HG02981 (cell line): Measurements from ENCODE around the gene ABCC6.
"Not testable (repeated sequence)": the region's sequence is repeated elsewhere in the genome, so short reads cannot be mapped to it uniquely, and the experiment has no call there.

ENCODE experiments used
- ATAC-seq: cut with Tn5 transposase; IDR thresholded peaks from one replicate; pipeline ENCODE4 v1.9.1; 2021; ENCODE audit warnings: mild to moderate bottlenecking, moderate library complexity; ENCODE audit not compliant: unreplicated experiment

Gene ABCC6

DNA sequence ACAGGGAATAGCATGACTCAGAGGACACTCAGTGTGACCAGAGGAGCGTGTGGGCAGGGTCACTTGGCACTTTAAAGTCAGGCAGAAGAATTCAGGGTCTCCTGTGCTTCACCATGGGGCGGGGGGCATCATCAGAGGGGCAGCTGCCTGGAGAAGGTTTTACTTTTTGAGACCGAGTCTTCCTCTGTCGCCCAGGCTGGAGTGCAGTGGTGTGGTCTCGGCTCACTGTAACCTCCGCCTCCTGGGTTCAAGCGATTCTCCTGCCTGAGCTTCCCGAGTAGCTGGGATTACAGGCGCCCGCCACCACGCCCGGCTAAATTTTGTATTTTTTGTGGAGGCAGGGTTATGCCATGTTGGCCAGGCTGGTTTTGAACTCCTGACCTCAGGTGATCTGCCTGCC is 32.3 kb downstream of the ABCC6 start:
- not testable (repeated sequence) for ATAC-seq

DNA sequence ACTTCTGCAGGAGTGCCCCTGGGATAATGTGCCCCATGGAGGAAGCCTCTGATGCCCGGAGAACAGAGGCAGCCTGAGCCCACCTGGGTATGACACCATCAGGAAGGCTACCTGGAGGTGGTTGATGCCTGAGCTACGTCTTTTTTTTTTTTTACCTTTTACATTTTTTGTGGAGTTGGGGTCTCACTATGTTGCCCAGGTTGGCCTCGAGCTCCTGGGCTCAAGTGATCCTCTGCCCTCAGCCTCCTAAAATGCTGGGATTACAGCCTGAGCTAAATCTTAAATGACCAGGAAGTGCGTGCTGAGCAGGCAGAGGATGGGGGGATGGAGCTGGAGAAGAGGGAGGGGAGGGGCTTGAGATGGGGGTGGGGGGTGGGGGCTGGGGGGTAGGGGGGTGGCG is 32.7 kb downstream of the ABCC6 start:
- ATAC-seq, result no peak

DNA sequence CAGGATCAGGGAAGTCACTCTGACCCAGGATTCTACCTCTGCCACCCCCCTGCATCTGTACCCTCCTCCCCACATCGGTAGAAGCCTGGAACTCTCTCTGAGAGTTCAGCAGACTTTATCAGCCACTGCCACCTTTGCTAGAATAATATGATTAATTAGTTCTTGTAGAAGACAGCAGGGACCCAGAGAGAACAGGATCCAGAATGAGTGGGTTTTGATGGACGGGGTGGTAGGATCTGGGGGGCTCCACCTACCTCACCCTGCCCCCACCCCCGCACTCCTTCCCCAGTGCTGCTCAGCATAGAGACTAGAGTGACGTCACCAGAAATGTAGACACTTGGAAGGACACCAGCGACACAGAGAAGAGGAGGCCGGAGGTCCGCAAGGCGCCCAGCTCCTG is 33.5 kb downstream of the ABCC6 start:
- ATAC-seq, result no peak

DNA sequence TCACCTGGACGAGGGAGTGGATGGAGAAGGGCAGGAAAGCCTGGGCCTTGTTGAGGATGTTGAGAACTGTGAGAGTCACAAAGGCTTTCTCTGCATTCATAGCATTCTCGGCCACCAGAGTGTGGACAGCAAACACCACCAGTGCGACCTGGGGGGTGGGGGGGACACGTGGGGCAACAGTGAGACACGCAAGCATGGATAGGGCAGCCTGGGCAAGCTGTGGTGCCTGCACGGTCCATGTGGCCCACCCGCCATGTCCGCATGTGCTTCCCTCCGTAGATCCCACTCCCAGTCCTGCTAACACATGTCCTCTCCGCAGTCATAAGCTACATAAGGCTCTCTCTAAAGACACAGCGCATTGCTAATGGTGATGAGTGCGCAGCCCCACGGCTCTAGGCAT is 34.5 kb downstream of the ABCC6 start:
- no peak for ATAC-seq

DNA sequence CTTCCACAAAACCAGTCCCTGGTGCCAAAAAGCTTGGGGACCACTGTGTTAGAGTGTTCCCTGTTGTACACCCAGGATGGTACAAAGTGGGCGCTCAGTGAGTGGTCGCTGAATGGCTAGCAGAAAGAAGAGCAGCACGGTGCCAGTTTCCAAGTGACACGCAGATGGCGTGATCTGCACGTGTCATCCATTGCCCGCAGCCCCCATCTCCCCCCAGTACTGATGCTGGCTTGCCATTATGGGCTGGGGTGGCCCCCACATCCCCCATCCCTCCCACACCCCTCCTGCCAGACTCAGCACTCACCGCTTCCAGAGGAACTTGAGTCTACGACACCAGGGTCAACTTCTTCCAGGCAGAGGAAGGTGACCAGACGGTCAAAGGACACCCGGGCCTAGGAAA is 36.5 kb downstream of the ABCC6 start:
- ATAC-seq, result no peak

DNA sequence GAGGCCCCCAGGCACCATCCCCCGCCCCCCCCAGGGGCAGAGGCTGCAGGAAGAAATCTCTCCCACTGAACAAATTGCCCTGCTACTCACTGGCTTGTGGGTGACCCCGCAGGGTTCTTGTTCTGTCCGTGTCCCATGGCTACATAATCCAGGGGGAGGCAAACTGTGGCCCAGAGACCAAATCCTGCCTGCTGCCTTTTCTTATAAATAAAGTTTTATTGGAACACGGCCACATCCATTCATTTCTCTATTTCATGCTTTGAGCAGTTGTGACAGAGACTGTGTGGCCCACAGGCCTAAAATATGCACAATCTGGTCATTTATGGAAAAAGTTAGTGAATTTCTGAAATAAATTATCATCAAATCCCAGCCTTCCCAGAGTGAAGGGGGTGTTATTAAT is 38.2 kb downstream of the ABCC6 start:
- ATAC-seq, result no peak

DNA sequence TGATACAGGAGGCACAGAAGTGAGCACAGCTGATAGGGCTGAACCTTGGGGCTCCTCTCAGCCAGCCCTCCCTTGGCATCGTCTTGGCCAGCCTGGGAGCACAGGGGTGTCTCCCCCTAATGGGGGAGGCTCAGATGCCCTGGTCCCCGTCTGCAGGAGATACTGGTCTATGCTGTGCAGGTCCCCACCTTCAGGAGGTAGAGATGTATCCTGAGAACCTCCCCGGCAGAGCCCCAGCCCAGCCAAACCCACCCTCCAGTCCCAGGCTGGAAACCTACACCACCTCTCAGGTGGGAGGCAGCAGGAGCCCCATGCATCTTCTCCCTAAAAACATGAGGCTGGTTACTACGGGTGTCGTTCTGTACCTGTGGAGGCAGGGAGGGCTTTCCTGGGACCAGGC is 38.7 kb downstream of the ABCC6 start:
- ATAC-seq, result no peak

DNA sequence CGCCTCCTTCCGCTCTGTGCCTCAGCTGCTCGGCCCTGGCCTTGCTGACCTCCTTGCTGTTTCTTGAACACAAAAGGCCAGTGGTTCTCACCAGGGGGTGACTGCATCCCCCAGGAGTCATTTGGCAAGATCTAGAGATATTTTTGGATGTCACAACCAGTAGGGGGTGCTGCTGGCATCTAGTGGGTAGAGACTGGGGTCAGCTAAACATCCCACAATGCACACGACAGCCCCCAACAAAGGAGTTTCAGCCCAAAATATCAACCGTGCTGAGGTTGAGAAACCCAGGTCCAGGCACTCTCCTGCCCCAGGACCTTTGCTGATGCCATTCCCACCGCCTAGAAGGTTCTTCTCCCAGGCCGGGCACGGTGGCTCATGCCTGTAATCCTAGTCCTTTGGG is 39.7 kb downstream of the ABCC6 start:
- no peak for ATAC-seq

DNA sequence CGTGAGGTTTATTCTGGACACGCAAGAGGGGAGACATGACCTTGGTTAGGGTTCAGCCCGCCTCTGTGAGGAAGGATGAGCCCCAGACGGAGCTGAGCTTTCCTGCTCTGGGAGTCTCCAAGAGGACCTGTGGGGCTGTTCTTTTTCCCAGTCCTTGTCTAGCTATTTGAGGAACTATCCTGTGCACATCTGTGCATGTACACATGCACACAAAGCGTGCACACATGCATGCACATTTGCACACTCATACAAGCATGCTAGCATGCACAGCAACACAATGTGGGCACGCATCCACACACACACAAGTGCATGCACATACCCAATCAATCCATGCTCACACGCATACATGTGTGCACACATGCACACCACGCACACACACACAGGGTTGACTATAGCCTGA is 40.4 kb downstream of the ABCC6 start:
- ATAC-seq, result no peak

DNA sequence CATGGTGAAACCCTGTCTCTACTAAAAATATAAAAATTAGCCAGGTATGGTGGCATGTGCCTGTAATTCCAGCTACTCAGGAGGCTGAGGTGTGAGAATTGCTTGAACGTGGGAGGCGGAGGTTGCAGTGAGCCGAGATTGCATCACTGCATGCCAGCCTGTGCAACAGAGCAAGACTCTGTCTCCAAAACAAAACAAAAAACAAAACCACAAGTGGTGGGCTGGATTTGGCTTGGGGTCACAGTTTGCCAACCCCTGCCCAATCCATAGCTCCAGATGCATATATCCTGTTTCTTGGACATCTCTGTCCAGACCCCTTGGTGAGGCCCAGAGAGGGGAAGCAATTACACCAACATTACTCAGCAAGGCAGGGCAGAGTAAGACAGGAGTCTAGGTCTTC is 41.5 kb downstream of the ABCC6 start:
- ATAC-seq, result not testable (repeated sequence)

DNA sequence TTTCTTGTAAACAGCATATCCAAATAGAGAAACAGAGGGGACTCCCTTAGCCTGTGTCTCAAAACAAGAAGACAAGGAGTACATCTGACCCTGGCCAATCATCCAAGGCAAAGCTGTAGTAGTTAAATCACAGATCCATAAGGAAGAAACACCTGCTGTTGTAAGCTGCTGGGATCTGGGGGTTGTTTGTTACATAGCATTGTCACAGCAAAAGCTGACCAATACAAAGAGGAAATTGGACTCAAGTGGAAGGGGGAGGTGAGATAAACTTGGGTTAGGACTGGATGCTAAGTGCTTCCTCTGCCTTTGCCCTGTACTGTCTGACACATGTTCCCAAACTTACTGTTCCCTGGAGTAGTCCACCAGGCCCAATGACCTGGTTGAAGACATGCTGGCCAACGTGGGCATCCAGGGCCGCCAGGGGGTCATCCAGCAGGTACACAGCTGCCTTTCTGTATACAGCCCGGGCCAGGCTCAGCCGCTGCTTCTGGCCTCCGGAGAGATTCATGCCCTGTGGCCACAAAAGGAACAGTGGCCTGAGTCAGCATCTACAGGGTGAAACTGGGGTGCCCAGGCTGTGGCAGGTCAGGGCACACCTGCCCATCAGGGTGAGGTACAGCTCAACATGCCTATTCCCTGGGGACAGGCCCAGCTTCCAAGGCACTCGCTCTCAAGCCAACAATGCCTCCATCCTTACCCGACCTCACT is 44.7 kb downstream of the ABCC6 start:
- ATAC-seq, result no peak

DNA sequence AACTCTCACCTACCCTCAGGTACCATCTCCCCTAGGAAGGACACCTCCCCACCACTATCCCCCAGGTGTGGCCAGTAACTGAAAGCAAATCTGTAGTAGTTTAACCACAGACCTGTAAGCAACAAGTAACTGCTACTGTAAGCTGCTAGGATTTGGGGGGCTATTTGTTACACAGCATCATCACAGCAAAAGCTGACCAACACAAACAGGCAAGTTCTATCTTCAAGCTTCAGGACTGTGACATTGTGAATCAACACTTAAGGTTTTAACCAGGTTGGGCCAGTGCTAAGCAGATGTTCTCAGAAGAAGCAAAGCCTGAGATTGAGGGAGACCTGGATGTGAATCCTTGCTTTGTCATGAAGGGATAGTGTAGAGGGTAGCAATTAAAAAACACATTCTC is 47.0 kb downstream of the ABCC6 start:
- no peak for ATAC-seq

DNA sequence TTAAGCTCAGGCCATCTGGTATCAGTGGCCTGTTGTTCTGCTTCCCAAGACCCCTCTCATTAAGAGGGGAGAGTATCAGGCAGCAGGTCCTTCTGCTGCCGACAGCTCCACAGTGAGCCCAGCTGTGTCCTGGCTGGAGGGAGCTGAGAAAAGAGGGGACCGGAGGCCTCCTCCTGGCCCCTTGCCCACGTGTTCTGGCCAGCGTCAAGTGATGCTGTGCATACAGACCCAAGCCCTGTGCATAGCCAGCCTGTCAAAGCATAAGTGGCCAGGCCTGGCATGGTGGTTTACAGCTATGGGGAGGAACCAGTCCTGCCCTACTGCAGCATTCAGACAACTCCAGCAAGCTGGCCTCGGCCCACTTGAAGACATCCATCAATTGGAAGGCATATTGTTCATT is 48.0 kb downstream of the ABCC6 start:
- no peak for ATAC-seq

DNA sequence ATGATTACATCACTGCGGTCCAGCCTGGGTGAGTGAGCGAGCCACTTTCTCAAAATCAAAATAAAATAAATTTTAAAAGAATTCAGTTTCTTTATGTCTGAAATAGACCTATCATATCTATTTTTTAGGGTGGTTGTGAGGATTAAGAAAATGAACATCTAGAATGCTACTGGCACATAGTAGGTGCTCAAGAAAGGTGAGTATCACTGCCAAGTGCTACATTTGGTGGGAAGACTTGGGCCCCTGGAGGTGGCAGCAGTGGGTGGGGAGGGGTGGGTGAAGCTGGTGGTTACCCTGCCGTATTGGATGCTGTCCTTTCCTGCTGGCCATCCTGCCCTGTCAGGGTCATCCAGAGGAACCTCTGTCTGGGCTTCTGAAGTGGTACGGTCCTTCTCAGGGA is 50.3 kb downstream of the ABCC6 start:
- no peak for ATAC-seq

DNA sequence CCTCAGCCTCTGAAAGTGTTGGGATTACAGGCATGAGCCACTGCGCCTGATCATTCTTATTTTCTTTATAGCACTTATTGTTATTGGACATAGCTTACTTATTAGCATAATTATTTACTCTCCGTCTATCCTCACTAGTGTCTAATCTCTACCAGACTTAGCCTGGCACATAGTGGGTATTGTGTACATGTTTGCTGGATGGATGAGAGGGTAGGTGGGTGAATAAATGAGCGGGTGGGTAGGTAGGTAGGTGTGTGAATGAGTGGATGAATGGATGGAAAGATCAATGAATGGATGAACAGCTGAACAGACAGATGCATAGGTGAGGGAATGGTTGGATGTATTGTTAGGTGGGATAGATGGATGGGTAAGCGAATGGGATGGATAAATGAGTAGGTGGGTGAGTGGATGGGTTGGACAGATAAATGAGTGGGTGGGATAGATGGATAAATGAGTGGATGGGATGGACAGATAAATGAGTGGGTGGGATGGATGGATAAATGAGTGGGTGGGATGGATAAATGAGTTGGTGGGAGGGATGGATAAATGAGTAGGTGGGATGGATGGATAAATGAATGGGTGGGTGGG is 51.9 kb downstream of the ABCC6 start:
- ATAC-seq, result no peak

DNA sequence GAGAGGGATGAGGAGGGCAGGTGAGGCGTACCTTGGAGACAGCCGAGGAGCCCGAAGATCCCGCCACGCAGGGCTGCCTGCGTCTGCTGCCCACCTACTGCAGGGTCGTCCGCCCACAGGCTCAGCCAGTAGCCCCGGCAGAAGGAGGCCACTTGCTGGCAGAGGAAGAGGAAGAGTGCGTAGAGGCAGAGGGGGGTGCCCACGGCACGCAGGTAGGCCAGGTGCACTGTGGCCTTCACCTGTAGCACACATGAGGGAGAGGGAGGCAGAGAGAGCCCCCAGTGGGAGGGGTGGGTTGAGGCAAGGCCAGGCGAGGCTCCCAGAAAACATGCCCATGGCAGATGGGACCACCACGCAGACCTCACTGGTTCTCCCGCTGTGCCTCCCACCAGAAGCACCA is 53.7 kb downstream of the ABCC6 start:
- ATAC-seq, result no peak

DNA sequence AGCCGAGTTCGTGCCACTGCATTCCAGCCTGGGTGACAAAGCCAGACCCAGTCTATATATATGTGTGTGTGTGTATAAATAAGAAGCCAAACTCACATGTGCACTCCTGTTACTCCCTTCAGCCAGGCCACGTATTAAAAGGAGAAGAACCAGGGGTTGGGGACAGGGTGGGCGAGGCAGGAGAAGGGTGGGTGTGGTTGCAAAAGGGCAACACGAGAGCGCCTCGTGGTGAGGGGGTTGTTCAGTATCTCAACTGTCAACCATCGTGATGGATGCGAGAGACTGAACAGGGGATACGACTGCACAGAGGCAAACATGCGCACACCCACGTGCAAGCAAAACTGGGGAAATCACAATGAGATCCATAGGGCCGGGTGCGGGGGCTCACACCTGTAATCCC is 54.9 kb downstream of the ABCC6 start:
- no peak for ATAC-seq

DNA sequence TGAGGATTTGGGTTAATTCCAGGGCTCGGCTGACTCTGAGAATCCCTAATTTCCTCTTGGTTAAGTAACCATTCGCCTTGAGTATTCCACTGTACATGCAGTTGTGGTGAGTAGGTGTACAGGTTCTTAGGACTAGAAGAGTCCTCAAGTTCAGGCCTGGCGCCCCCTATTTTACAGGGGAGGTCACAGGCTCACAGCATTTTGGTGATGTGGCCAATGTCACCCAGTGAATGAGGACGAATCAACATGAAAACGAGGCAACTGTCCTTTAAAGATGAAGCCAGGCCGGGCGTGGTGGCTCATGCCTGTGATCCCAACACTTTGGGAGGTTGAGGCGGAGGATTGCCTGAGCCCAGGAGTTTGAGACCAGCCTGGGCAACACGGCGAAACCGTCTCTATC is 55.4 kb downstream of the ABCC6 start:
- no peak for ATAC-seq

DNA sequence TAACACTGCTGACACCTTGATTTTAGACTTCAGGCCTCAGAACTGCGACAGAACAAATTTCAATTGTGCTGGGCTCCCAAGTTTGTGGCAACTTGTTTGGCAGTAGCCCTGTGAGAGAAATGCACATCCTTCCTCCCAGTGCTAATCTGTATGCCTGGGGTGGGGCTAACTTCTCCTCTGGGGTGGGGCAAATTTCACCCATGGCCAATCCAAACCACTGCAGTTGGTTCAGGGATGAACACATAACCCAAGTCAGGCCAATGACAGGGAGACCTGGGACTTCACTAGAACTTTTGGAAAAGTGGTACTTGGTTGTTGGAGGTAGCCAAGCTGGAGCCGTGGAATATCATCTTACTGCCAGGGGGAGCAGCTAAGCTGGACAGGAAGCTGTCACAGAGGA is 56.3 kb downstream of the ABCC6 start:
- no peak for ATAC-seq

DNA sequence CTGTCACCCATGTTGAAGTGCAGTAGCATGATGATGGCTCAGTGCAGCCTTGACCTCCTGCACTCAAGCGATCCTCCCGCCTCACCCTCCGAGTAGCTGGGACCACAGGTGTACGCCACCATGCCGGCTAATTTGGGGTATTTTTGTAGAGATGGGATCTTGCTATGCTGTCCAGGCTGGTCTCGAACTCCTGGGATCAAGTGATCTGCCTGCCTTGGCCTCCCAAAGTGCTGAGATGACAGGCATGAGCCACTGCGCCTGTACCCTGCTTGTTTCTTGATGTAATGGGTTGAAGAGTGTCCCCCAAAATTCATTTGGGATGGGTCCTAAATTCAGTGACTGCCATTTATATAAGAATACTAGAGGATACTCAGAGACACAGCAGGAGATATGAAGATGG is 57.2 kb downstream of the ABCC6 start:
- no peak for ATAC-seq

DNA sequence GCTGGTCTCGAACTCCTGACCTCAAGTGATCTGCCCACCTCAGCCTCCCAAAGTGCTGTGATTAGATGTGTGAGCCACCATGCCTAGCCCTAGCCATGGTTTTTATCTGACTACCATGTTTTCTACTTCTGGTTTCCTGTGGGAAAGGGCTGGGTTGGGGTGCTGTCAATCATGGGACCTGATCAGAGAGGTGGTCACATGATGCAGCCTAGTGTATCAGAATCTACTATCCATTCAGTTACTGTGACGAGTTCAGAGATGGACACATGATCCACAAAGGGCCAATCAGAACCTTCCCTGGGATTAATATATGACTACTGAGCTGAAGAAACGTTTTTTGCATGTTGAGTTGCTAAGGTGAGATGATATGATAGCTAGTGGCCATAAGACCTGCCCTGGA is 59.1 kb downstream of the ABCC6 start:
- no peak for ATAC-seq

DNA sequence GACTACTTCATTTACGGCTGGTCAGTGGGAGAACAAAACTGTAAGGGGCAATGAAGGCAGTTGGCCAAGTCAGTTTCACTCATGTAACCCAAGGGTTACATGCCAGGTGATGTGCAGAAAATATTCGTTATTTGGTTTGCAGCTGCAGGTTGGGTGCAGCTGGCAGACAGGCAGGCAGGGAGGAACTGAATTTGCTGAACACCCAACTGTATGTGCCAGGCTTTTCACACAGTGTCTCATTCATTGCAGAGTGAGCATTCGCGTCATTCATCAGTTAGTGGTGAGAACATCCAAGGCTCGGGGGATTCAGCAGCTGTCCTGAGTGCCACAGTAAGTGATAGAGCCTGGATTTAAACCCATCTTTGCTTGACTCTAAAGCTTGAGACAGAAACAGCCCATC is 59.7 kb downstream of the ABCC6 start:
- no peak for ATAC-seq

DNA sequence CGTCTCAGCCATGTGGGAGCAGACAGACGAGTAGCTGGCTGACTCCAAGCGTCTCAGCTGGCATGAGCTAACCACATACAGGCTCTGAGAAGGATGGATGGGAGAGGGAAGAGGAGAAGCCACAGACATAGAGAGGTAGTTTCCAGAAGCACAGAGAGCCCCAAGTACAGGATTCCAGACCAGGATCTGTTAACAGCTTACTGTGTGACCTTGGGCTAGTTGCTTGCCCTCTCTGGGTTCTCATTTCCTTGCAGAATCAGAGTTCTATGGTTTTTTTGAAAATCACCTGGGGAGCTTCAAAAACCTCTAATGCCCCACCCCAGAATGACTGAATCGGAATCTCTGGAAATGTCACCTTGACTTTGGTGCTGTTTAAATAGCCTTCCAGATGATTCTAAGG is 60.2 kb downstream of the ABCC6 start:
- ATAC-seq, result no peak
